Measurements from ENCODE around the gene IQSEC1. TPM values are rescaled to one million over a fixed set of nuclear protein-coding genes. Genes with fewer than 3 reads are reported as not detected.

The IQSEC1 gene
- total RNA-seq, 1 donor from 2014 or later: 31.3 TPM

DNA sequence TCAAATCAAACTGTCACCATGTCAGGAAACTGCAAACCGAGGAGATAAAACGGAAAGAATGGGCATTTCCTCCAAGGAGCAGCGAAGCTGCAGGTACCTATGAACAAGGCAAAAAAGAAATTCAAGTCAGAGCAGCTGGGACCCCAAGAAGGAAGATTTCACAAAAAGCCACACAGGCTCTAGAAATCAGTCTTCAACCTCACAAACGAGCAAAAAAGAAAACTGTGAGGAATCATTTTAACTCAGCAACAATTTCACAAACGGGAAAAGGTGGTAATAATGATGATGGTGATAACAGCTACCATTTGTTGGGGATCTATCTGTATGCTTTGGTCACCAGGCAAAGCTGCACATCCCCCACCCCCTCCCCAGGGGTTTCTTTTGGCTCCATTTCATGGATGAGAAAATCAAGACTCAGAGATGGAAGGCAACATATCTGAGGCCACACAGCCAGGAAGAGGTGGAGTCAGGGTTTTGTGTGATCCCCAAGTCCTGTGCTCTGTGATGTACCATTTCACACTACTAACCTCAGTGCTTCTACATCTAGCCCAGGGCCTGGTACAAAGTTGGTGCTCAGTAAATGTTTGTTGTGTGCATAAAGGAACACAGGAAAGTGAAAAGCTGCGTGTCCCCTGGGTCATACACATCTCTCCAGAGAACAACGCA is 109.9 kb downstream of the IQSEC1 start:
- Mint-ChIP-seq H3K4me3 (peak overlapping the region; percentile 7), H3K36me3 (ENCODE audit: low read depth) (no peaks in the 10 kb centered on the region), H3K27ac (ENCODE audit: unreplicated experiment) (no peak overlapping the region), H3K9me3 (no peaks in the 10 kb centered on the region), H3K4me1 (peaks cover 61% of the 10 kb centered on the region), H3K27me3 (ENCODE audit: low read depth) (peaks cover 3% of the 10 kb centered on the region)
- no peak for DNase-seq (ENCODE audit: low read depth, low spot score)
- TF ChIP-seq, protein P1, sequence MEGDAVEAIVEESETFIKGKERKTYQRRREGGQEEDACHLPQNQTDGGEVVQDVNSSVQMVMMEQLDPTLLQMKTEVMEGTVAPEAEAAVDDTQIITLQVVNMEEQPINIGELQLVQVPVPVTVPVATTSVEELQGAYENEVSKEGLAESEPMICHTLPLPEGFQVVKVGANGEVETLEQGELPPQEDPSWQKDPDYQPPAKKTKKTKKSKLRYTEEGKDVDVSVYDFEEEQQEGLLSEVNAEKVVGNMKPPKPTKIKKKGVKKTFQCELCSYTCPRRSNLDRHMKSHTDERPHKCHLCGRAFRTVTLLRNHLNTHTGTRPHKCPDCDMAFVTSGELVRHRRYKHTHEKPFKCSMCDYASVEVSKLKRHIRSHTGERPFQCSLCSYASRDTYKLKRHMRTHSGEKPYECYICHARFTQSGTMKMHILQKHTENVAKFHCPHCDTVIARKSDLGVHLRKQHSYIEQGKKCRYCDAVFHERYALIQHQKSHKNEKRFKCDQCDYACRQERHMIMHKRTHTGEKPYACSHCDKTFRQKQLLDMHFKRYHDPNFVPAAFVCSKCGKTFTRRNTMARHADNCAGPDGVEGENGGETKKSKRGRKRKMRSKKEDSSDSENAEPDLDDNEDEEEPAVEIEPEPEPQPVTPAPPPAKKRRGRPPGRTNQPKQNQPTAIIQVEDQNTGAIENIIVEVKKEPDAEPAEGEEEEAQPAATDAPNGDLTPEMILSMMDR (conservative IDR thresholded peaks at IDR 0.05): no peak

DNA sequence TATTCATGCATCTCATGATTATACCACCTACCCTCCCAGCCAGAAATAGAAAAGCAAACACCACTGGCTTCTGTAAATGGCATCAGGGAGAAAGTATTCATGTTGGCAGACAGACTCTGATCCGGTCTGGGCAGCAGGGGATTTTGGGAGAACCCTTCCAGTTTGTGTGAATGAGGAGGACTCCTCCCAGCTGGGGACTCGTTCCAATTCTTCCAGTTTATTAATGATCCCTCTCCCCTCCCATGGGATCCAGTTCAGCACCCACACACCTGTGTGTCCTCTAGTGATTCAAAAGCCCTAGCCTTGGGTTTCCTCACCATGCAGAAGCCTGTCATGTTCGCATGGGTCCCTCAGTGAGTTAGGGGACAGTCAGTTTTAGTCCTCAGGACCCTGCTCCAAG is 110.9 kb downstream of the IQSEC1 start:
- Mint-ChIP-seq H3K4me1 (peaks cover 55% of the 10 kb centered on the region), H3K27me3 (ENCODE audit: low read depth) (no peaks in the 10 kb centered on the region), H3K27ac (ENCODE audit: unreplicated experiment) (no peak overlapping the region), H3K36me3 (ENCODE audit: low read depth) (no peaks in the 10 kb centered on the region), H3K9me3 (no peaks in the 10 kb centered on the region), H3K4me3 (no peak overlapping the region)
- TF ChIP-seq, protein P1 (conservative IDR thresholded peaks at IDR 0.05): no peak
- no peak for DNase-seq (ENCODE audit: low read depth, low spot score)

DNA sequence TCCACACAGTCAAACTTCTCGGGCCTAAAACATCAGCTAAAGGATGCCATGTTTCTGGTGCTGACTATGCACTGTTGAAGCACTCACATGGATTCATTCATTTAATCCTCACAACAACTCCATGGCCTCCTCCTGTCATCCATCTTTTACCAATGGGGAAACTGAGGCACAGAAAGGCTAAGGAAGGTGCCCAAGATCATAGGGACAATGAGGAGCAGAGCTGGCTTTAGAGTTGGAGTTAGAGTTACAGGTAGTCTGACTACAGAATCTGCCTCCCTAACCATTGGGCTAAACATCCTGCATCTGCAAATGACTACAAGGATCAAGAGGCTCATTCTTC is 111.6 kb downstream of the IQSEC1 start:
- no peak for DNase-seq (ENCODE audit: low read depth, low spot score)
- Mint-ChIP-seq H3K4me1 (peaks cover 51% of the 10 kb centered on the region), H3K27ac (ENCODE audit: unreplicated experiment) (no peak overlapping the region), H3K4me3 (no peak overlapping the region), H3K9me3 (no peaks in the 10 kb centered on the region), H3K36me3 (ENCODE audit: low read depth) (no peaks in the 10 kb centered on the region), H3K27me3 (ENCODE audit: low read depth) (no peaks in the 10 kb centered on the region)
- TF ChIP-seq, protein P1 (conservative IDR thresholded peaks at IDR 0.05): no peak

DNA sequence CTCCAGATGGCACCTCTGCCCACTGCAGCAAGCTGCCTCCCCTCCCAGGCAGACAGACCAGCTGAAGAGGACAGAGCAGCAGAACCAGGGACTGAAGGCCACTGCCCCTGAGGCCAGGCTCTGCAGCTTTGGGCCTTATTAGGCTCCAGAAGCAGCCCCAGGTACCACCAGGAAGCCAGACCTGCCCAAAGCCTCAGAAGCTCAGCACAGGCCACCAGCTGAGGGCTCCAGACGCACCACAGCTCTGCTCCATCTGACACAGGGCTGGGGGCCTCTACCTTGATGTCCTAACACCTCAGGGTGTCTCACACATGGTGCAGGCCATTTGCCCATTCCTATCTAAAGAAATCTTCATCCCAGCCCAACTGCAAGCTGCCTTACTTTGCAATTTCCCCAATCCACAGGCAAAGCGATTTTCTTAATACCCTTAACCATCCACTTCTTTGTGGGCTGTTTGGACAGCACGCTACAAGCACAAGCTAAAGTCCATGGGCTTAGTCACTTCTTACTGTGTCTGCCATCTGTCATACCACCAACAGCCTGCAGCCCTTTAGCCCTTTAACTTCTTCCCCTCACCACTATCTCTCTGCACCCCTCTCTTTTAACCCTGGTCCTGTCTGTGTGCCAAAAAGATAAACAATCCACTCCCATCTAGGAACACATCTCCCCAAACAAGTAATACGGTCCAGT is 112.1 kb downstream of the IQSEC1 start:
- Mint-ChIP-seq H3K27me3 (ENCODE audit: low read depth) (no peaks in the 10 kb centered on the region), H3K4me1 (peaks cover 46% of the 10 kb centered on the region), H3K27ac (ENCODE audit: unreplicated experiment) (peak overlapping the region; percentile 57), H3K9me3 (no peaks in the 10 kb centered on the region), H3K4me3 (no peak overlapping the region), H3K36me3 (ENCODE audit: low read depth) (no peaks in the 10 kb centered on the region)
- TF ChIP-seq, protein P1 (conservative IDR thresholded peaks at IDR 0.05): no peak
- no peak for DNase-seq (ENCODE audit: low read depth, low spot score)

DNA sequence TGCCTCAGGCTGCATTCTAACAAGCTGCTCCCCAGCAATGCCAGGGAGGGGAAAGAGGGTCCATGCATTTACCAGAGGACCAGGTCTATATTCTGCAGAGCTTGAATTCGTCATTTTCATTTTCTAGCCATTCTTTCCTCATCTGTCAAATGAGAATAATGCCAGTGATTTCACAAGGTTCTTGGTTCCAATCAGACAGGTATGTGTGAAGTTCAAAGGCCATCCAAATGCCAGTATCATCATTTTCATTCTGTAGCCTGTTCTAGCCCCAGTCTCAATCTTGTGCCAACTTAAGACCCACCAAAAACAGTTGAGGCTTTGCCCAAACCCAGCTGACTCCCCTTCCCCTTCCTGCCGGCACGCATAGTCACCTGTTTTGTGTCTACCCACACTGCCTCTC is 112.7 kb downstream of the IQSEC1 start:
- no peak overlapping the region for H3K27ac Mint-ChIP-seq (ENCODE audit: unreplicated experiment)
- TF ChIP-seq, protein P1 (conservative IDR thresholded peaks at IDR 0.05): no peak
- H3K27me3 Mint-ChIP-seq (ENCODE audit: low read depth): no peaks in the 10 kb centered on the region
- H3K36me3 Mint-ChIP-seq (ENCODE audit: low read depth): no peaks in the 10 kb centered on the region
- no peak overlapping the region for H3K4me3 Mint-ChIP-seq
- H3K9me3 Mint-ChIP-seq: no peaks in the 10 kb centered on the region
- DNase-seq (ENCODE audit: low read depth, low spot score): no peak
- peaks cover 39% of the 10 kb centered on the region for H3K4me1 Mint-ChIP-seq
